Activated T-cell treated with anti-CD3 and anti-CD28 coated beads for 24 hours (primary cell): ENCODE data around the gene ARHGEF7.

Experiments used
- DNase-seq: peaks from one replicate; pipeline ENCODE4 v3.0.0-alpha.2; 2020; ENCODE audit warnings: low read depth

Gene ARHGEF7

GRCh38 chr13:111225810-111226546 lies 110.9 kb downstream of the ARHGEF7 start:
- DNase-seq = no peak

GRCh38 chr13:111227405-111227804 lies 112.3 kb downstream of the ARHGEF7 start:
- DNase-seq = no peak

DNA sequence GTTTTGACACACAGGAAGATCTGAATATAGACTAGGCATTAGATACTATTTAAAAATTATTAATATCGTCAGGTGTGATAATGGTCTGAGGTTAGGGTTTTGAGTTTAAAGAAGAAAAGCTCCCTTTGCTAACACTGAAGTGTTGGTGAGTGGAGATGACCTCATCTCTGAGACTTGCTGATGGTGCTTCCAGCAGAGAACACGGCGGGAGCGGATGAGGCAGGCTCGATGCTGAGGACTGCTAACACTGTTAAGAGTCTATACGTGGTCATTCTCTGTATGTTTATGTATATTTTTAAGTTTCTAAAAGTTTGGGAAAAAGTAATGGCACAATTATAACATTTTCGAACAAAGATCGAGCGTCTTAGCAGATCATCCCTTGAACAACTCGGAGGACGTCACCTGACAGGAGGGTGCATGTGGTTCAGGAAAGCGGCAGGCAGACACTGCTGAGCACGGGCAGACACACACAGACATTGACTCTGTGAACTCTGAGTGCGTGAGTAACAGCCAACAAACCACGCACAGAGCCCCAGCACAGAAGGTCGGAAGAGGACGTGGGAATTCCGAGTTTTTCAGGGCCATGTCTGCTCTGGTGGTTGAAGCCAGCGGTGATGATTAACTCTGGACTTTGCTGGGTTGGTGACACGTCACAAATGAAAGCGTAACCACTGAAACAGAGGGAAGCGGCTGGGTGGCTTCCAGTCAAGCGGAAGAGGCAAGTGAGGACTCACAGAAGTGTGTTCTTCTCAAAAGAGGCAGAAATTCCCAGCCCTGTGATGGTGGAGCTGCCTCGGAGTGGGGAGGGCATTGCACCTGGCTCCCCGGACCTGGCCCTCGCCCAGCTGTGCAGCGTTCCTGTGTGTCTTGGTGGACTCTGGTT lies 113.4 kb downstream of the ARHGEF7 start:
- no peak for DNase-seq

- no peak for DNase-seq
Measured at GRCh38 chr13:111230385-111230930, 115.3 kb downstream of the ARHGEF7 start.

GRCh38 chr13:111232191-111232590 lies 117.1 kb downstream of the ARHGEF7 start:
- no peak for DNase-seq

- DNase-seq = no peak
Measured at GRCh38 chr13:111233080-111233479, 118.0 kb downstream of the ARHGEF7 start.

GRCh38 chr13:111239764-111240670 lies 124.9 kb downstream of the ARHGEF7 start:
- DNase-seq = no peak

- DNase-seq = no peak
Measured at GRCh38 chr13:111241006-111241755, 126.1 kb downstream of the ARHGEF7 start.

DNA sequence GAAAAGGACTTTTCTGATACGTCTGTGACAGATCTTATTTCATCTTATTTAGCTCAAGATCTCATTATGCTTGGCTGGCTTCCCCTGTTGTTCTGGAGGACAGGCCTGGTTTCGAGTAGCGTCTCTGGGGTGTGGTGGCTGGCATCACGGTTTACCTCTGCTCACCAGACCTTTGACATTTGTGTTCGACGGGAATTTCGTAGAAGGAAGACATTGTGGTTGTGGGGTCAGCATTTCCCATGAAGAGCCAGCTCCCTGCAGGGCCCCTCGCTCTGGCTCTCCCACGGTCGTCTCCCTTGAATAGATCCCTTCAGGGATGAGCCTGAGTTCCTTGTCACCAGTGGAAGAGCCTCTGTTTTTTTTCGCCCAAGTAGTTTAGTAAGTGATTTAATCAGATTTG lies 126.8 kb downstream of the ARHGEF7 start:
- DNase-seq = no peak

DNA sequence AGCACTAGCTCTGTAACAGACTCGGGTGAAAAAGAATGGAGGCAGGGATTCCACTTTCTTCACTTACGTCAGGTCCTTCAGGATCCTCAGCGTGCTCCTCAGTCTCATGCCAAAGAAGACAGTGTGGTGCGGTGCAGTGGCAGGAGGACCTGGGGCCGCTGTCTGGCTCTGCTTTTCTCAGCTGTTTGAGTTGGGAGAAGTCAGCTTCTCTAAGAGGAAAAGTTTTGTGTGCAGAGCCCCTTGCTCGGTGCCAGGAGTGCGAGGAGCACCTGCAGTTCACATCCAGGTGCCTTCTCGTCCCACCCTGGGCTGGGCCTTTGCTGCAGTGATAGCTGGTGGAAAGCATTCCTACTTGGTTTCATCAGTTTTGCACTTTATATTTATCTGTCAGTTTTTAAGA lies 127.5 kb downstream of the ARHGEF7 start:
- no peak for DNase-seq

GRCh38 chr13:111243981-111244380 lies 128.9 kb downstream of the ARHGEF7 start:
- DNase-seq = no peak

DNA sequence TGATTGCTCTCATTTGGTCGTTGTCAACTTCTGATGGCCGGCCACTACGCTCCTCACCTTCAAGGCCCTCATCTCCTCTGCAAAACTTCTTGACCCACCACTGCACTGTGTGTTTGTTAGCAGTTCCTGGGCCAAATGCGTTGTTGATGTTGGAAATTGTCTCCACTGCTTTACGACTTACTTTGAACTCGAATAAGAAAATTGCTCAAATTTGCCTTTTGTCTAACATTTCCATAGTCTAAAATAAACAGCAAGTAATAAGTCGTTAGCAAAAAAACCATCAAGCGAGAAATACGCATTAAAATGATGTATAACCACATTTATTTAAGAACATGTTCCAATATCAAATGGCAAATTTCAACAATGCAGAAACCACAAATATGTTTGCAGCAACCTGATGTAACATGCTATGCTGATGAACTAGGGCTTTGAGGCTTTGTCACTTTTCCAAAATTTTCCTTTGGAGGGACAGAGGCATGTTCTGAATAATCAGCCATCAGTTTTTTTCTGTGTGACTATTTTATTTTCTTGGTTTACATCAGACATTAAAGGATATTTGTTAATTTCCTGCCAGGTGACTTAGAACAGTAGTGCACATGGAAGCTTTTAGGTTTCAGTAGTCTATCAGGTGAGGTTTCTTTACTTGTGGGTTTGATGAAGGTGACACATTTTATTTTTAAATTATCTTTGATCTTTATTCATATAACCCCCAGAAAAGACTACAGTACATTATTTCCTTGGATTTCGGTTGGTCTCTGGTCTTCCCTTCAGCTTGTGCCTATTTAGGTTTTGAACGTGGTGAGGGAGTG lies 130.7 kb downstream of the ARHGEF7 start:
- no peak for DNase-seq

GRCh38 chr13:111247552-111247951 lies 132.4 kb downstream of the ARHGEF7 start:
- DNase-seq = no peak

- DNase-seq = no peak
Measured at GRCh38 chr13:111248822-111249221, 133.7 kb downstream of the ARHGEF7 start.

- DNase-seq = no peak
Measured at GRCh38 chr13:111249637-111250360, 134.7 kb downstream of the ARHGEF7 start.

GRCh38 chr13:111251646-111252445 lies 136.7 kb downstream of the ARHGEF7 start:
- DNase-seq = no peak

GRCh38 chr13:111252446-111253364 lies 137.6 kb downstream of the ARHGEF7 start:
- DNase-seq = no peak
